ENCODE results near the gene IDI2. TPM values are rescaled to one million over a fixed set of nuclear protein-coding genes. Genes with fewer than 3 reads are reported as not detected.

IDI2 gene
- total RNA-seq, 1 experiment from 2014 or later = not detected

- DNase-seq (ENCODE audit: low read depth, low spot score) = no peak
- no peaks in the 10 kb centered on the region for H3K4me1 ChIP-seq (ENCODE audit: control insufficient read depth in 1 of 2, insufficient read depth in 2 of 2, low read length in 2 of 2)
- TF ChIP-seq ELF1 (IDR thresholded peaks at IDR 0.05; ENCODE audit: borderline replicate concordance, low read depth) (no peak), EZH2phosphoT487 (IDR thresholded peaks at IDR 0.05; ENCODE audit: borderline replicate concordance) (no peak), SIN3A (IDR thresholded peaks at IDR 0.05; ENCODE audit: low read depth) (no peak), REST (IDR thresholded peaks at IDR 0.05; ENCODE audit: low read depth) (no peak), FOSL1 (IDR thresholded peaks at IDR 0.05; ENCODE audit: low read depth) (no peak)
- TF ChIP-seq, protein P1, sequence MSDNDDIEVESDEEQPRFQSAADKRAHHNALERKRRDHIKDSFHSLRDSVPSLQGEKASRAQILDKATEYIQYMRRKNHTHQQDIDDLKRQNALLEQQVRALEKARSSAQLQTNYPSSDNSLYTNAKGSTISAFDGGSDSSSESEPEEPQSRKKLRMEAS (IDR thresholded peaks at IDR 0.05) = no peak
- H3K4me2 ChIP-seq (ENCODE audit: low read length) = no peak overlapping the region
- no peaks in the 10 kb centered on the region for H3K79me2 ChIP-seq (ENCODE audit: insufficient read depth, low read length)
- no peak for ATAC-seq
- CTCF ChIA-PET = no interaction called here
- no peaks in the 10 kb centered on the region for H3K27me3 ChIP-seq (ENCODE audit: insufficient read depth, low read length)
- no TSS peak for BruUV-seq (replicated peaks)
- no peak overlapping the region for H3K27ac ChIP-seq (ENCODE audit: low read depth, low read length)
- H3K4me3 ChIP-seq (replicated peaks in 1 of 2; ENCODE audit: low read depth in 1 of 2, low read length in 2 of 2) = no peak overlapping the region
- no peak overlapping the region for H2AFZ ChIP-seq (ENCODE audit: low read depth, low read length, poor library complexity, severe bottlenecking)
- RAD21 ChIA-PET (ENCODE audit: low non-redundant PET in 1 of 2, low total read pairs in 2 of 2, uncharacterized antibody in 2 of 2, unreplicated experiment in 2 of 2) = no interaction called here
- H4K20me1 ChIP-seq (ENCODE audit: insufficient read depth) = no peaks in the 10 kb centered on the region
- no peaks in the 10 kb centered on the region for H3K9me2 ChIP-seq (ENCODE audit: insufficient read depth)
- intact Hi-C loops (cut with micrococcal nuclease) = no loop called here
- H3K9me3 ChIP-seq (ENCODE audit: control insufficient read depth in 1 of 2, insufficient read depth in 1 of 2, low read depth in 1 of 2, low read length in 2 of 2) = no peaks in the 10 kb centered on the region
- no peak overlapping the region for H3K9ac ChIP-seq (ENCODE audit: low read length)
- POLR2A ChIA-PET = no interaction called here
- H3K36me3 ChIP-seq (ENCODE audit: control insufficient read depth in 1 of 2, insufficient read depth in 2 of 2, low read length in 2 of 2) = no peaks in the 10 kb centered on the region
Measured at GRCh38 chr10:1026578-1026977, 919 bp upstream of the IDI2 start.

DNA sequence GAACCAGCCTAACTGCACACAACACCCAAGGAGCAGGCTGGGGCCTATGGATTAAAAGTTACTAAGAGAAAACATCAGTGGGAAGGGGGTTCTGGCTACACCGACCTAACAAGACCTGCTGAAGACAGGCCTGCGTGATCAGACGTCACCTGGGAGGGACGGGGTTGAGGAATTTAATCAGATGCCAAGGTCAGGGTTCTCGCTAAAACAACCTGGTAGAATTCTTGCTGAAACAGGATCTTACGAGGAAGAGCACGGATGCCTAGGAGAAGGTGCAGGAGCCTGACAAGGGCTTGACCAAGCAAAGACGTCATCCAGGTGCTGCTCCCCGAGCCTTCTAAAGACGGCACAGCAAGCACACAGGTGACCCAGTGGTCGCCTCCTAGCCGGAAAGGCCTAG is 1.6 kb downstream of the IDI2 start:
- ATAC-seq (no peak), DNase-seq (ENCODE audit: low read depth, low spot score) (no peak)
- no peaks in the 10 kb centered on the region for H3K79me2 ChIP-seq (ENCODE audit: insufficient read depth, low read length)
- CTCF ChIA-PET = no interaction called here
- H3K27ac ChIP-seq (ENCODE audit: low read depth, low read length) = no peak overlapping the region
- no peaks in the 10 kb centered on the region for H3K4me1 ChIP-seq (ENCODE audit: control insufficient read depth in 1 of 2, insufficient read depth in 2 of 2, low read length in 2 of 2)
- H3K9me3 ChIP-seq (ENCODE audit: control insufficient read depth in 1 of 2, insufficient read depth in 1 of 2, low read depth in 1 of 2, low read length in 2 of 2) = no peaks in the 10 kb centered on the region
- peaks cover 6 to 8% of the 10 kb centered on the region in 2 experiments; a peak in 2 of 4 replicates for H3K36me3 ChIP-seq (ENCODE audit: control insufficient read depth in 1 of 2, insufficient read depth in 2 of 2, low read length in 2 of 2)
- no peaks in the 10 kb centered on the region for H3K9me2 ChIP-seq (ENCODE audit: insufficient read depth)
- H2AFZ ChIP-seq (ENCODE audit: low read depth, low read length, poor library complexity, severe bottlenecking) = no peak overlapping the region
- BruUV-seq (replicated peaks) = no TSS peak
- H4K20me1 ChIP-seq (ENCODE audit: insufficient read depth) = no peaks in the 10 kb centered on the region
- TF ChIP-seq, protein P1 (IDR thresholded peaks at IDR 0.05) = no peak
- no peak for TF ChIP-seq EZH2phosphoT487 (IDR thresholded peaks at IDR 0.05; ENCODE audit: borderline replicate concordance)
- no peak for TF ChIP-seq EZH2 (IDR thresholded peaks at IDR 0.05)
- no peak for TF ChIP-seq ZNF274 (IDR thresholded peaks at IDR 0.05; ENCODE audit: low read depth, low read length)
- TF ChIP-seq POLR2A (IDR thresholded peaks at IDR 0.05; ENCODE audit: borderline replicate concordance, extremely low read depth, insufficient read depth, insufficient read length) = no peak
- TF ChIP-seq, protein P2, sequence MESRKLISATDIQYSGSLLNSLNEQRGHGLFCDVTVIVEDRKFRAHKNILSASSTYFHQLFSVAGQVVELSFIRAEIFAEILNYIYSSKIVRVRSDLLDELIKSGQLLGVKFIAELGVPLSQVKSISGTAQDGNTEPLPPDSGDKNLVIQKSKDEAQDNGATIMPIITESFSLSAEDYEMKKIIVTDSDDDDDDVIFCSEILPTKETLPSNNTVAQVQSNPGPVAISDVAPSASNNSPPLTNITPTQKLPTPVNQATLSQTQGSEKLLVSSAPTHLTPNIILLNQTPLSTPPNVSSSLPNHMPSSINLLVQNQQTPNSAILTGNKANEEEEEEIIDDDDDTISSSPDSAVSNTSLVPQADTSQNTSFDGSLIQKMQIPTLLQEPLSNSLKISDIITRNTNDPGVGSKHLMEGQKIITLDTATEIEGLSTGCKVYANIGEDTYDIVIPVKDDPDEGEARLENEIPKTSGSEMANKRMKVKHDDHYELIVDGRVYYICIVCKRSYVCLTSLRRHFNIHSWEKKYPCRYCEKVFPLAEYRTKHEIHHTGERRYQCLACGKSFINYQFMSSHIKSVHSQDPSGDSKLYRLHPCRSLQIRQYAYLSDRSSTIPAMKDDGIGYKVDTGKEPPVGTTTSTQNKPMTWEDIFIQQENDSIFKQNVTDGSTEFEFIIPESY (IDR thresholded peaks at IDR 0.05; ENCODE audit: extremely low read depth, insufficient replicate concordance, low read length) = no peak
- TF ChIP-seq FOSL1 (IDR thresholded peaks at IDR 0.05; ENCODE audit: low read depth) = no peak
- no peak for TF ChIP-seq RAD21 (IDR thresholded peaks at IDR 0.05; ENCODE audit: low read depth)
- TF ChIP-seq SIN3A (IDR thresholded peaks at IDR 0.05; ENCODE audit: low read depth) = no peak
- intact Hi-C loops (cut with micrococcal nuclease) = no loop called here
- H3K4me3 ChIP-seq (replicated peaks in 1 of 2; ENCODE audit: low read depth in 1 of 2, low read length in 2 of 2) = no peak overlapping the region
- RAD21 ChIA-PET (ENCODE audit: low non-redundant PET in 1 of 2, low total read pairs in 2 of 2, uncharacterized antibody in 2 of 2, unreplicated experiment in 2 of 2) = no interaction called here
- no peak overlapping the region for H3K9ac ChIP-seq (ENCODE audit: low read length)
- no peaks in the 10 kb centered on the region for H3K27me3 ChIP-seq (ENCODE audit: insufficient read depth, low read length)
- H3K4me2 ChIP-seq (ENCODE audit: low read length) = no peak overlapping the region
- POLR2A ChIA-PET = no interaction called here
